Transverse colon (tissue), 3 donors: ENCODE data around the gene DYRK1B.

Source experiments
- EP300 ChIP-seq: sonication (generic); formaldehyde crosslinking; IDR thresholded peaks from one replicate; pipeline ENCODE4 v1.6.1; 2017; ENCODE audit warnings: antibody characterized with exemption, low read depth
- TF ChIP-seq, protein P1 (sequence below), 5 experiments: fragments of 200-600 bp in 3 of 5; fragments of 450-650 bp in 2 of 5; sonication (generic) in 3 of 5; IDR thresholded peaks; 1 replicate in 2 of 5; 2 replicates in 3 of 5; pipeline ENCODE4 v1.5.1; 2016 to 2017; ENCODE audit warnings: antibody characterized with exemption in 5 of 5, inconsistent platforms in 3 of 5, mild to moderate bottlenecking in 2 of 5, moderate library complexity in 1 of 5

DNA sequence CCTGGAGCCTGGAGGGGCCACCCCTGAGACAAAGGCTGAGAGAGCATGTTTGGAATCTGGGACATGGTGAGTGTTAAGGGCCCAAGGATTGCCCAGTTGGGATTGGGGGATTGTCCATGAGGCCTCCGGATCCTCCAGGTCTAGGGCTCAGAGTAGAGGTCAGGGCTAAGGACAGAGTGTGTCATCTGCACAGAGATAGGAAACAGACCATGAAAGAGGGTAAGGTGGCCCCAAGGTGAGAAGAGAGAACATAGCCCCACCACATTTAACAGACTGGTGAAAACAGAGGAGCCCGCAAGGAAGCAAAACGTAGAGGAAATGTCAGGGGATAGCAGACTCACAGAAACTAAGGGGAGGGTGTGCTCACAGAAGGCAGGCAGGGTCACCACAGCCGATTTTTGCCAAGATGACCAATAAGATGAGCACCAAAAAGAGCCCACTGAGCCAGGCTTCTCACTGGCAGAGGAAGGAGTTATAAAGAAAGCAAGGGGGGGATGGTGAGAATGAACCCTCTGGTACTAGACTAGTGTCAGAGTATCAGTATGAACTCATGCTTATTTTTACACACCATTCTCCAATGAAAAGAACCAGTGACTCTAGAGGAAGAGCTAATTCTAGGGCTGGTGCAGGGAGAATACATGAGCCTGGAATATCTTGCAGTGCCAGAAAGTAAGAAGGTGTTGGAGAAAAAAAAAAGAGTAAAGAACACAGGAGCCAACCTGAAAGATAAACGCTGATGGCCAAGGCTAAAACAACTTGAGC, 17.5 kb downstream of the DYRK1B start:
- TF ChIP-seq, protein P1, sequence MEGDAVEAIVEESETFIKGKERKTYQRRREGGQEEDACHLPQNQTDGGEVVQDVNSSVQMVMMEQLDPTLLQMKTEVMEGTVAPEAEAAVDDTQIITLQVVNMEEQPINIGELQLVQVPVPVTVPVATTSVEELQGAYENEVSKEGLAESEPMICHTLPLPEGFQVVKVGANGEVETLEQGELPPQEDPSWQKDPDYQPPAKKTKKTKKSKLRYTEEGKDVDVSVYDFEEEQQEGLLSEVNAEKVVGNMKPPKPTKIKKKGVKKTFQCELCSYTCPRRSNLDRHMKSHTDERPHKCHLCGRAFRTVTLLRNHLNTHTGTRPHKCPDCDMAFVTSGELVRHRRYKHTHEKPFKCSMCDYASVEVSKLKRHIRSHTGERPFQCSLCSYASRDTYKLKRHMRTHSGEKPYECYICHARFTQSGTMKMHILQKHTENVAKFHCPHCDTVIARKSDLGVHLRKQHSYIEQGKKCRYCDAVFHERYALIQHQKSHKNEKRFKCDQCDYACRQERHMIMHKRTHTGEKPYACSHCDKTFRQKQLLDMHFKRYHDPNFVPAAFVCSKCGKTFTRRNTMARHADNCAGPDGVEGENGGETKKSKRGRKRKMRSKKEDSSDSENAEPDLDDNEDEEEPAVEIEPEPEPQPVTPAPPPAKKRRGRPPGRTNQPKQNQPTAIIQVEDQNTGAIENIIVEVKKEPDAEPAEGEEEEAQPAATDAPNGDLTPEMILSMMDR (IDR thresholded peaks at IDR 0.05) = no peak
- no peak for TF ChIP-seq EP300
